ENCODE measurements around the gene NOMO2. TPM values are rescaled to one million over a fixed set of nuclear protein-coding genes. Genes with fewer than 3 reads are reported as not detected.
A peak's percentile ranks its signal among the peaks of the same experiment; 100 is the strongest.
"Not testable (repeated sequence)": the region's sequence is repeated elsewhere in the genome, so short reads cannot be mapped to it uniquely, and the experiment has no call there.

The NOMO2 gene
- total and polyA plus RNA-seq, 5 experiments from 2014 or later, result 40.9 to 60.8 (median 45.1) TPM

DNA sequence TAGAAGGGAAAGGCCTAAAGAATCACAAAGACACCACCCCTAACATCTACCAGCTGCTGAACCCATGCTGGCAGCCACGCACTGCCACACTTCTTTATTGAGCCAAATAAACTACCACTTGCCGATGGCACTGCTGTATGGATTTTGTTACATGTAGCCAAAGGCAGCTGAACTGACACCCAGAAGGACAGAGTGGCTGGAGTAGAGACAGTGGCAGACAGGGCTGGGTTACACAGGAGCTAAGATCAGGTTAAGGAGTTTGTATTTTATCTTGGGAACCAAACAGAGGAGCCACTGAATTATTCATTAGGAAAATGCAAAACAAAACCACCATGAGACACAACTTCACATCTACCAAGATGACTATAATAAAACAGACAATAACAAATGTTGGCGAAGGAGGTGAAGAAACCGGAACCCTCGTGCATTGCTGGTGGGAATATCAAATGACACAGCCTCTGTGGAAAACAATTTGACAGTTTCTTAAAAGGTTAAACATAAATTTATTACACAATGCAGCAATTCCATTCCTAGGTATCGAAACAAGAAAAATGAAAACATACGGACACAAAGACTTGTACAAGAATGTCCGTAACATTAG, 35.9 kb downstream of the NOMO2 start:
- H3K27me3 Mint-ChIP-seq, POLR2A ChIA-PET, ATAC-seq, H3K27ac Mint-ChIP-seq, DNase-seq, H3K4me1 Mint-ChIP-seq, H3K9me3 Mint-ChIP-seq, H3K4me3 Mint-ChIP-seq: not testable (repeated sequence)
- H3K36me3 Mint-ChIP-seq, result peaks cover 0 to 15% (median 6%) of the 10 kb centered on the region in 3 donors

- DNase-seq, H3K4me3 Mint-ChIP-seq, H3K36me3 Mint-ChIP-seq, ATAC-seq, H3K27me3 Mint-ChIP-seq, H3K9me3 Mint-ChIP-seq, H3K27ac Mint-ChIP-seq, POLR2A ChIA-PET, H3K4me1 Mint-ChIP-seq: not testable (repeated sequence)
These were observed 39.3 kb downstream of the NOMO2 start for GRCh38 chr16:18522637-18523036.

DNA sequence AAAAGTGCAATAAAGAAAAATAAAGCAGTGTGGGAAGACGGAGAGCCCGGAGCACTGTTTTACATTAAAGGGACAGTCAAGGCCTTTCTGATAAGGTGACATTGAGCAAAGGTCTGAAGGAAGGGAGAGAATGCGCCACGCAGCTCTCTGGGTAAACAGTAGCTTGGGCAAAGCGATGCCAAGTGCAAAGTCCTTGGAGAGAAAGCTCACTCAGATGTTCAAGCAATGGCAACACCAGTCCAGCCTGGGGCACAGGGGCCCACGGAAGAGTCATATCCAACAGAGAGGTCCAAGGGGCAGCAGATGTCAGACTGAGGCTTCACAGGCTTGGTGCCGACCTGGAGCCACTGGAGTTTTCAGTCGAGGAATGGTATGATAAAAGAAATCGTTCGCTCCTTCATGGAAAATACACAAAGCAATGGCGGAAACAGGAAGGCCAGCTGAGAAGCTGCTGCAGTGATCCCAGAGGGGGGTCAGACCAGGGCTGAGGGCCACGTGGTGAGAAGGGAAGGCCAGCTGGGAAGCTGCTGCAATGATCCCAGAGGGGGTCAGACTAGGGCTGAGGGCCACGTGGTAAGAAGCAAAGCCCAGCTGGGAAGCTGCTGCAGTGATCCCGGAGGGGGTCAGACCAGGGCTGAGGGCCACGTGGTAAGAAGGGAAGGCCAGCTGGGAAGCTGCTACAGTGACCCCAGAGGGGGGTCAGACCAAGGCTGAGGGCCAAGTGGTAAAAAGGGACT, 40.3 kb downstream of the NOMO2 start:
- H3K27me3 Mint-ChIP-seq, H3K27ac Mint-ChIP-seq, H3K36me3 Mint-ChIP-seq, POLR2A ChIA-PET, ATAC-seq, DNase-seq, H3K4me3 Mint-ChIP-seq, H3K9me3 Mint-ChIP-seq, H3K4me1 Mint-ChIP-seq: not testable (repeated sequence)

DNA sequence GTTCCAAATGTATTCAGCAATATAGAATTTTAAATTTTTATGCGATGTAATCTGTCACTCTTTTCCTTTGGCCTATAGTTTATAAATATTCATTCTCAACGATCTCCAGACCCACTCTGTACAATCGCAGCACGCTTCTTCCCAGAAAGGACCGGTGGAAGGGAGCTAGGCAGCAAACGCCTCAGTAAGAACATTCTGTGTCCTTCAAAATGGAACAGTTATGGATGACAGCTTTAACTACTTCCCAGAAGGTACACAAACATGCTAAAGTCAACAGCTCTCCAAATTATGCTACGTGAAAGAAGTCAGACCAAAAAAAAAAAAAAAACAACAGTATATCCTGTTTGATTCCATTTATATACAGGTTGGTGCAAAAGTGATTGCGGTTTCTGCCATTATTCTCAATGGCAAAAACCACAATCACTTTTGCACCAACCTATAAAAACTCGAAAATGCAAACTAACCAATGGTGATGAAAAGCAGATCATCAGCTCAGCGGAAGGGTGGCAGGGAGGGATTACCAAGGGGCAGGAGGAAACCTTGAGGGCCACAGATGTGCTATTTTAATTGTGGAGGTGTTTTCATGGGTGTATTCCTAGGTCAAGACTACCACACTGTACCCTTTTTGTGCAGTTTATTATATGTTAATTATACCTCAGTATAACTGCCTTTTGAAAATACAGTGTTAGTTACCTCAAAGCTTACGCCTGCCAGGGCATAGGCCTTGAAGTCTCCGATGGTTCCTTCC, 43.2 kb downstream of the NOMO2 start:
- ATAC-seq, POLR2A ChIA-PET, H3K36me3 Mint-ChIP-seq, H3K9me3 Mint-ChIP-seq, DNase-seq, H3K4me1 Mint-ChIP-seq, H3K27me3 Mint-ChIP-seq, H3K27ac Mint-ChIP-seq, H3K4me3 Mint-ChIP-seq: not testable (repeated sequence)

DNA sequence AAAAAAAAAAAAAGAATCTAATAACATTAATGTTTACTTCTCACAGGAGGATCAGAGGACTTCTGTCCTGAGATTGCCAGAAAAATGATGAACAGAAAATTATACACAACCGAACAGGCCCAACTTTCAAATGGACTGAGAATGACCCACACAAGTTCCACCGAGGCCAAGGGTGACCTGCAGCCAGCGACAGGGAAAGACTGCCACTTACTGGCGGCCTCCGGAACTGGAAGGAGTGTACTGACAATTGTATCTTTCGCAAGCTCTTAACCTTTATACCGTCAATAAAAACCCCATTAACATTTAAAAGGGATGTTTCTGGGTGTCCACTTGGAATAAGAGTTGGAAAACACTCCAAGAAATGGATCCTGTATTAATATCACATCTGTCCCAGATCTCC, 63.5 kb downstream of the NOMO2 start:
- H3K4me1 Mint-ChIP-seq, POLR2A ChIA-PET, H3K9me3 Mint-ChIP-seq, H3K36me3 Mint-ChIP-seq, DNase-seq, H3K27ac Mint-ChIP-seq, H3K27me3 Mint-ChIP-seq, H3K4me3 Mint-ChIP-seq: not testable (repeated sequence)
- ATAC-seq, result peak; percentile 39 to 42

- H3K4me1 Mint-ChIP-seq, H3K4me3 Mint-ChIP-seq, H3K27ac Mint-ChIP-seq, H3K36me3 Mint-ChIP-seq, ATAC-seq, POLR2A ChIA-PET, H3K27me3 Mint-ChIP-seq, DNase-seq, H3K9me3 Mint-ChIP-seq: not testable (repeated sequence)
These were observed 64.9 kb downstream of the NOMO2 start for GRCh38 chr16:18497032-18497431.

- H3K4me3 Mint-ChIP-seq, DNase-seq, H3K27ac Mint-ChIP-seq, H3K4me1 Mint-ChIP-seq, H3K9me3 Mint-ChIP-seq, H3K27me3 Mint-ChIP-seq, POLR2A ChIA-PET, H3K36me3 Mint-ChIP-seq: not testable (repeated sequence)
- peak in 1 of 2 donors; percentile 86 for ATAC-seq
These were observed 69.6 kb downstream of the NOMO2 start for GRCh38 chr16:18492118-18492897.

GRCh38 chr16:18436025-18436424, 125.9 kb downstream of the NOMO2 start:
- H3K27ac Mint-ChIP-seq, ATAC-seq, H3K9me3 Mint-ChIP-seq, POLR2A ChIA-PET, H3K4me3 Mint-ChIP-seq, DNase-seq, H3K4me1 Mint-ChIP-seq, H3K27me3 Mint-ChIP-seq, H3K36me3 Mint-ChIP-seq: not testable (repeated sequence)

- H3K36me3 Mint-ChIP-seq, H3K9me3 Mint-ChIP-seq, H3K27me3 Mint-ChIP-seq, DNase-seq, H3K27ac Mint-ChIP-seq, H3K4me1 Mint-ChIP-seq, H3K4me3 Mint-ChIP-seq, POLR2A ChIA-PET: not testable (repeated sequence)
- ATAC-seq, result peak in 1 of 2 donors; percentile 42
These were observed 146.1 kb downstream of the NOMO2 start for GRCh38 chr16:18415827-18416226.

GRCh38 chr16:18409532-18410293, 152.2 kb downstream of the NOMO2 start:
- DNase-seq, H3K27me3 Mint-ChIP-seq, POLR2A ChIA-PET, H3K36me3 Mint-ChIP-seq, H3K9me3 Mint-ChIP-seq, H3K4me1 Mint-ChIP-seq, H3K4me3 Mint-ChIP-seq, H3K27ac Mint-ChIP-seq: not testable (repeated sequence)
- peak; percentile 61 to 86 for ATAC-seq

- ATAC-seq, result peak; percentile 79 to 87
- H3K4me1 Mint-ChIP-seq, H3K9me3 Mint-ChIP-seq, H3K36me3 Mint-ChIP-seq, H3K27ac Mint-ChIP-seq, H3K27me3 Mint-ChIP-seq, POLR2A ChIA-PET, H3K4me3 Mint-ChIP-seq, DNase-seq: not testable (repeated sequence)
These were observed 159.8 kb downstream of the NOMO2 start for GRCh38 chr16:18401851-18402657.

DNA sequence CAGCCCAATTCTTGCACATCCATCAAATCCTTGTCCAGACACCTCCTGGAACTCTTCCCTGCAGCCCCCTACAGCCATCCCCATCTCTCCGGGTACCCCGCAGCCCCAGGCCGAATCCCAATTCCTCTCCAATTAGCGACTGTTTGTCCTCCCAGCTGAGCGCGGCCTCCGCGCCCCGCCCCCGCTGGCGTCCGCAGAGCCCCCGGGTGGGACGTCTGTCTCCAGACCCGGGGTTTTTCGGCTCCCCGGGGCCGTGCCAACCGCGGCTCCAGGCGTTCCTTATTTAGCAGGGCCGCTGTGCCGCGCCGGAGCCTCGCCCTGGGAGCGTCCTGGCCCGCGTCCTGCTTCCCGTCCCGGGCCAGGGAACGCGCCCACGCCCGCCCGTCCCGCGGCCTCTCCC, 160.7 kb downstream of the NOMO2 start:
- H3K36me3 Mint-ChIP-seq, H3K9me3 Mint-ChIP-seq, POLR2A ChIA-PET, H3K4me1 Mint-ChIP-seq, H3K27ac Mint-ChIP-seq, H3K27me3 Mint-ChIP-seq, ATAC-seq: not testable (repeated sequence)
- peak in 6 of 10 donors; percentile 11 to 47 (median 24) for DNase-seq
- H3K4me3 Mint-ChIP-seq, result peak overlapping the region in 8 of 10 donors; percentile 18 to 70 (median 52)

Measured in naive thymus-derived CD8-positive, alpha-beta T cell (primary cell).